Thyroid gland (tissue), 4 donors: ENCODE data around the gene SOCS3. TPM values are rescaled to one million over a fixed set of nuclear protein-coding genes. Genes with fewer than 3 reads are reported as not detected.

Experiments used
- DNase-seq, 2 donors: peaks; one replicate each; pipeline ENCODE4 v3.0.0-alpha.2; 2019
- H3K27ac ChIP-seq, 3 donors: fragments of 200-600 bp; sonication (generic); 1 replicate in 2 of 3; 2 replicates in 1 of 3; pipeline ENCODE4 v1.5.1; 2016 to 2019; ENCODE audit warnings: mild to moderate bottlenecking in 1 of 3, moderate library complexity in 1 of 3
- H3K27me3 ChIP-seq: fragments of 200-600 bp; sonication (generic); one replicate; pipeline ENCODE4 v1.5.1; 2019
- H3K36me3 ChIP-seq, 2 donors: fragments of 200-600 bp; sonication (generic); one replicate each; pipeline ENCODE4 v1.5.1; 2016 to 2019
- H3K4me1 ChIP-seq, 2 donors: fragments of 200-600 bp; sonication (generic); one replicate each; pipeline ENCODE4 v1.5.1; 2017 to 2019
- H3K4me3 ChIP-seq, 3 donors: fragments of 200-600 bp; sonication (generic); replicated peaks in 1 of 3; 1 replicate in 2 of 3; 2 replicates in 1 of 3; pipeline ENCODE4 v1.5.1; 2016; ENCODE audit warnings: mild to moderate bottlenecking in 1 of 3
- H3K9me3 ChIP-seq: fragments of 200-600 bp; sonication (generic); one replicate; pipeline ENCODE4 v1.5.1; 2017
- POLR2A ChIP-seq, 2 donors: fragments of 450-650 bp; IDR thresholded peaks; one replicate each; pipeline ENCODE4 v1.6.1; 2017; ENCODE audit warnings: antibody characterized with exemption in 2 of 2, mild to moderate bottlenecking in 2 of 2, moderate library complexity in 1 of 2
- WGBS, 2 donors: methylation state at CpG; one replicate each; pipeline ENCODE4 v1.1.5; 2017; 5-methylcytosine and 5-hydroxymethylcytosine counted together
- intact Hi-C: fragments of 100-400 bp; cut with DNase I; formaldehyde crosslinking; loops from one replicate; pipeline ENCODE4 v1.15.1; 2023
- total RNA-seq, 4 donors: library from RNA; depleted of rRNA; stranded (reverse); fragments of >200 nt; gene quantifications; one replicate each; pipeline ENCODE4 v1.2.3, GENCODE V29; 2016
- TF ChIP-seq, protein P1 (sequence below), 6 experiments: fragments of 200-600 bp in 3 of 6; fragments of 450-650 bp in 3 of 6; sonication (generic) in 3 of 6; IDR thresholded peaks; one replicate each; pipeline ENCODE4 v1.5.1; 2016 to 2019; ENCODE audit warnings: antibody characterized with exemption in 6 of 6, mild to moderate bottlenecking in 2 of 6, inconsistent platforms in 1 of 6, moderate library complexity in 1 of 6

Gene SOCS3
- total RNA-seq, 4 donors from 2014 or later = 9.2 to 110 (median 33.3) TPM

- Histone ChIP-seq H3K36me3 (no peaks in the 10 kb centered on the region), H3K27me3 (no peaks in the 10 kb centered on the region), H3K9me3 (no peaks in the 10 kb centered on the region), H3K4me3 (no peak overlapping the region), H3K4me1 (peaks cover 38 to 54% of the 10 kb centered on the region in 2 donors), H3K27ac (peak overlapping the region; percentile 74 to 92 (median 80))
- TF ChIP-seq, protein P1, sequence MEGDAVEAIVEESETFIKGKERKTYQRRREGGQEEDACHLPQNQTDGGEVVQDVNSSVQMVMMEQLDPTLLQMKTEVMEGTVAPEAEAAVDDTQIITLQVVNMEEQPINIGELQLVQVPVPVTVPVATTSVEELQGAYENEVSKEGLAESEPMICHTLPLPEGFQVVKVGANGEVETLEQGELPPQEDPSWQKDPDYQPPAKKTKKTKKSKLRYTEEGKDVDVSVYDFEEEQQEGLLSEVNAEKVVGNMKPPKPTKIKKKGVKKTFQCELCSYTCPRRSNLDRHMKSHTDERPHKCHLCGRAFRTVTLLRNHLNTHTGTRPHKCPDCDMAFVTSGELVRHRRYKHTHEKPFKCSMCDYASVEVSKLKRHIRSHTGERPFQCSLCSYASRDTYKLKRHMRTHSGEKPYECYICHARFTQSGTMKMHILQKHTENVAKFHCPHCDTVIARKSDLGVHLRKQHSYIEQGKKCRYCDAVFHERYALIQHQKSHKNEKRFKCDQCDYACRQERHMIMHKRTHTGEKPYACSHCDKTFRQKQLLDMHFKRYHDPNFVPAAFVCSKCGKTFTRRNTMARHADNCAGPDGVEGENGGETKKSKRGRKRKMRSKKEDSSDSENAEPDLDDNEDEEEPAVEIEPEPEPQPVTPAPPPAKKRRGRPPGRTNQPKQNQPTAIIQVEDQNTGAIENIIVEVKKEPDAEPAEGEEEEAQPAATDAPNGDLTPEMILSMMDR (IDR thresholded peaks at IDR 0.05) = peak in 1 of 6 experiments; percentile 4
- no peak for TF ChIP-seq POLR2A (IDR thresholded peaks at IDR 0.05)
- 73 to 76% methylated on average over 10 of the region's 10 CpGs for WGBS, 2 donors
- intact Hi-C loops = no loop called here
- DNase-seq = no peak
Measured at GRCh38 chr17:78317794-78318400, 42.0 kb downstream of the SOCS3 start.

GRCh38 chr17:78316867-78317789, 42.7 kb downstream of the SOCS3 start:
- 60% methylated on average over 20 of the region's 20 CpGs for WGBS, 2 donors
- H3K4me1 ChIP-seq = peaks cover 38 to 47% of the 10 kb centered on the region in 2 donors
- H3K27ac ChIP-seq = peak overlapping the region; percentile 83 to 92 (median 90)
- no peaks in the 10 kb centered on the region for H3K36me3 ChIP-seq
- H3K27me3 ChIP-seq = no peaks in the 10 kb centered on the region
- TF ChIP-seq POLR2A (IDR thresholded peaks at IDR 0.05) = peak in 1 of 2 donors; percentile 16
- TF ChIP-seq, protein P1 (IDR thresholded peaks at IDR 0.05) = no peak
- H3K4me3 ChIP-seq = no peak overlapping the region
- H3K9me3 ChIP-seq = no peaks in the 10 kb centered on the region
- intact Hi-C loops = no loop called here
- peak; percentile 92 to 93 for DNase-seq

GRCh38 chr17:78316115-78316866, 43.6 kb downstream of the SOCS3 start:
- H3K9me3 ChIP-seq = no peaks in the 10 kb centered on the region
- no peak overlapping the region for H3K4me3 ChIP-seq
- peak overlapping the region; percentile 83 to 92 (median 90) for H3K27ac ChIP-seq
- no peaks in the 10 kb centered on the region for H3K27me3 ChIP-seq
- intact Hi-C loops = no loop called here
- peaks cover 38 to 47% of the 10 kb centered on the region in 2 donors for H3K4me1 ChIP-seq
- no peaks in the 10 kb centered on the region for H3K36me3 ChIP-seq
- 87 to 88% methylated on average over 22 of the region's 22 CpGs for WGBS, 2 donors
- TF ChIP-seq, protein P1 (IDR thresholded peaks at IDR 0.05) = no peak
- no peak for TF ChIP-seq POLR2A (IDR thresholded peaks at IDR 0.05)
- DNase-seq = no peak

DNA sequence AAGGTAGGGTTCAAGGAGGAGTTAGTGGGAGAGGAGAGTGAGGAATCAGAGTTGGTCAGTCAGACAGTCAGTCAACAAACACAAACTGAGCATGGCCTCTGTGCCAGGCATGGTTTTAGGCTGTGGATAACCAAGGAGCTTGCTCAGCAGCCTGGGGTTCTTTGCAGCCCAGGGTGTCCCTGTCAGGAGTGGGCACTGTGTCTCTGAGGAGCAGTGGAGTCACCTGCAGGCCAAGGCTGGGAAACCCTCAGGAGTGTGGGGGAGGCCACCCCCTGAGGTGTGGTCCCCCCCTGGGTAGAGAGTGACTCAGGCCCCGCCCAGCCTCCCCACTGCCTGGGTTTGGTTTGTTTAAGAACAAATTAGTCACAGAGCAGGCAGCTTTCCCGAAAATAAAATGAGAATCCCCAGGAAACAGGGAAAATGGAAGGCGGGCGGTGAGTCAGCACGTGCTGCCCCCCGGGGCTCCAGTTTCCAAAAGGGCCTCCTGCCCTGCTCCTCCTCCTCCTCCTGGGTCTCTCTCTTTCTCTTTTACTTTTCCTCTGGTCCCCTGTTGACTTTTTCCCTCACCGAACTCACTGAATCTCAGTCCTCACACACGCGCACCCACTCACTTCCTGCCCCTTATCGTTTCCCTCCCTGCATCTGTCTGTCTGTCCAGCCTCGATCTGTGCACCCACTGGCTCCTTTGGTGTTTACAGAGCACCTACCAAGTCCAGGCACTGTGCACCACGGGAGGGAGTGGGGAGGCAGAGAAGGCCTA, 44.3 kb downstream of the SOCS3 start:
- peak overlapping the region; percentile 83 to 92 (median 90) for H3K27ac ChIP-seq
- no peak overlapping the region for H3K4me3 ChIP-seq
- peak in 1 of 2 donors; percentile 11 for TF ChIP-seq POLR2A (IDR thresholded peaks at IDR 0.05)
- TF ChIP-seq, protein P1 (IDR thresholded peaks at IDR 0.05) = peak in 2 of 6 experiments; percentile 2 to 8
- DNase-seq = peak; percentile 85 to 89
- intact Hi-C loops = no loop called here
- no peaks in the 10 kb centered on the region for H3K9me3 ChIP-seq
- no peaks in the 10 kb centered on the region for H3K27me3 ChIP-seq
- WGBS, 2 donors = 20 to 44% methylated on average over 12 of the region's 12 CpGs
- H3K36me3 ChIP-seq = no peaks in the 10 kb centered on the region
- H3K4me1 ChIP-seq = peaks cover 38 to 47% of the 10 kb centered on the region in 2 donors
